NCI-H1417 treated with DMSO at 0.1 percent for 48 hours (cell line): ENCODE results near the gene NYAP2.

Experiments used
- DNase-seq: peaks from one replicate; lab custom pipeline; 2025; lab: John Stamatoyannopoulos, UW

Gene NYAP2

DNA sequence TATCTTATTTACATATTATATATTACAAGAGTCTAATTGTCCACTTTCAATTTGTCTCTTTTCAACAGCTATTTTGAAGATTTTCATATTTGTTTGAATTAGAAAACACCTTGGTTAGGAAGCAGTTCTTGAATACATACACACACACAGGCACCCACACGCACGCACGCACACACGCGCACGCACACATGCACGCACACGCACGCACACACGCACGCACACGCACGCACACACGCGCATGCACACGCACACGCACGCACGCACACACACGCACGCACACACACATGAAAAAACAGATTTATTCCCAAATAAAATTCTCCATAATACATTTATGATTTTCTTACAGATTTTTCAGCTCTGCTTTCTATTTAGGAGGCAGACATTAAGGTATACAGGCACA, 220.7 kb downstream of the NYAP2 start:
- no peak for DNase-seq

DNA sequence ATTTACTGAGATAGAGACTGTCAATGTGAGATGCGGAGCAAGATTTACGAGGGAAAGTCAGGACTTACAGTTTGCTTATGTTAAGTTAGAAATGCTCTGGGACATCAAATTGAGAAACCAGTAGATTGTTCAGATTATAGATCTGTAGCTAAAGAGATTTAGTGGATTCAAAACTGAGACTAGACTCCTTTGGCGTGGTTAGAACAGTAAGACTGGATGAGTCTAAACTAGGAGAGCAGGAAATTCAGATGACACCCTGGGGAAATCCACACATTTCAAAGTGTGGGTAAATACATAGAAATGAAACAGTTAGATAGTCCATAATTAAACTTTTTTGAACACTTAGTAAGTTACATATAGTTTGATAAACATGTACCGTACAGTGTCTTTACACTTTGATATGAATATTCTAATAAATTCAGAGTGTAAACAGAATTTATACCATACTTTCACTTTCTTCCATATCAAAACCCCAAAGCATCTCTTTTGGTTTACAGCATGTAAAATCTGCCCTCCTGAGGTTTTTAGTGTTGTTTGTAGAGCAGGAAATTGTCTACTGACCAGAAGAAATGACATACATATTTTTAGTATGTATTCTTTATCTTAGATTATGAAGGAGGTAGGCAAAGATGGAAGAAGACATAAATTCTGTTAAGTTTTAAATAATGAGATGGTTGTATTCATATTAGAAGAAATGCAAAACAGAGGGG, 231.5 kb downstream of the NYAP2 start:
- DNase-seq = no peak

DNA sequence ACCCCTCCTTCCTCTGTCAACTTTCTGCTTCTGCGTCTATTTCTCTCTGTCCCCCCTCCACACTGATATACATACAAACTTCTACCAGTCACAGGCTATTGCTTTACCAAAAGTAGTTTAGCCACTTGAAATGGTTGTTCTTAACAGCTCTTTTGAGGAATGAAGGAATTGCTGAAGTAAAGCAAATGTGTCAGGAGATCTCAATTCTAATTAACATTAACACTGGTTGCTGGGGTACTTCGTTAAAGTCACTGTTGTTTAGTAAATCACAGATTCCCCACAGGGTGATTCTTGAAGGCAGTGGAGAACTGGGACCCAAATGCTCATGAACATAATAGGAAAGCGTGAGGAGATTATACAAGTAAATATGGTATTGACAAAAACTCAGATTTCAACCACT, 232.8 kb downstream of the NYAP2 start:
- DNase-seq = no peak

DNA sequence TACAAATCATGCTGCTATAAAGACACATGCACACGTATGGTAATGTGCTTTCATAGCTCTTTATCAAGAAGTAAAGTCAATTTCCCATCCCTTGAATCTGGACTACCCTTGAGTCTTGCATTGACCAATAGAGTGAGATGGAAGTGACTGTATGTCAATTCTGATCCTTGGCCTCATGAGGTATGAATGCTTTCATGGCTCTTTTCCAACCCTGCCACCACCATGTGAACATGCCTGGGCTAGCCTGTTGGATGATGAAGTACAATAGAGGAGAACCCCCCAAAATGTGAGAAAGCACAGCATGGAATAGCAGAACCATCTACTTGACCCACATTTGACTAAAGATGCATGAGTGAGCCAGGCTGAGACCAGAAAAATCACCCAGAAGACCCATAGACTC, 237.0 kb downstream of the NYAP2 start:
- DNase-seq = no peak

DNA sequence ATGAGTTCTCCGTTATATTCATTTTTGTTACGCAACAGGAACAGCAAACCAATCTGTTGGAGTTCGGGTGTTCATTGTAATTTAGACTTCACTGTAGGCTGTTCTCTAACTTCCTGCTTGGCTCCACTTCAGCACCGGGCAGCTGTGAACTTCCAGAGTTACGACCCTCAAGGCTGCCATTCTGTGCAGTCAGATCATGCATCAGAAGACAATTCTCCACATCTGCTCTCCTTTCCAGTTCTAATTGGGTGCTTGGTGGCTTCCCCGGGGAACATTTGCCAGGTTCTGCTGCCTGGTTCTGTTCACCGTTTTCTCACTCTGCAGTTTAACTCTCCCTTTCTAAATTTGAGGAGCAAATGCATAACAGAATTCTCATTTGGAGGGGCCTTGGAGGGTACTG, 237.7 kb downstream of the NYAP2 start:
- DNase-seq = no peak

DNA sequence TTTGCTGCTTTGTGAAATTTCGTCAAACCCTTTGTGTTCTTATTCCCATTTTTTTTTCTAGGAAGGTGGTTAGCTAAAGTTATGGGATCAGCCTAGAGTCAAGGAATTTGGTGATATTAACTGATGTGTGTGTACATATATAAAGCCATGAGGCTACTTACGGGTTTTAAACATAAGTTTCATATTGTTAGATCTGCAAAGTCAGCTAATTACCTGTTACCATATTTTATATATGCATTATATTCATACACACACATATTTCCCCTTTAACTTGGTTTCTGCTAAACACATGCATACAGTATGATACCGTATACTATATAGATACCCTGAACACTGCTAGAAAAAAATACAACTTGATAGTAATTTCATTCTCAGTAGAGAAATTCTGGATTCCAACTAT, 241.0 kb downstream of the NYAP2 start:
- no peak for DNase-seq

DNA sequence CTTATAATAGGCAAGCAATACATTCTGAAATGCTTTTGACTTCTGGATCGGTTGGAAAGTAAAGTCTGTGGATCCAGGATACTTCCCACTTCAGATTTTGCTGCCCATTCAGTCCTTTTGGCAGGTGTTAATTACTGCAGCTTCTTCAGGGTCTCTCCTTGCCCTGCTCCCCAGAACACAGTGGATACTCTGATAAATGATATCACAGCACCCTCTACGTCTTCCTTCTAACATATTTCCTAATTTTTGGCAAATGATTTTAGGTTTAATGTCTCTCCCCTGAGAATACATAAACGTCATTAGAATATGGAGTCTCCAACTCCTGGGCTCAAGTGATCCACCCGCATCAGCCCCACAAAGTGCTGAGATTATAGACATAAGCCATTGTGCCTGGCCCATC, 249.8 kb downstream of the NYAP2 start:
- no peak for DNase-seq

DNA sequence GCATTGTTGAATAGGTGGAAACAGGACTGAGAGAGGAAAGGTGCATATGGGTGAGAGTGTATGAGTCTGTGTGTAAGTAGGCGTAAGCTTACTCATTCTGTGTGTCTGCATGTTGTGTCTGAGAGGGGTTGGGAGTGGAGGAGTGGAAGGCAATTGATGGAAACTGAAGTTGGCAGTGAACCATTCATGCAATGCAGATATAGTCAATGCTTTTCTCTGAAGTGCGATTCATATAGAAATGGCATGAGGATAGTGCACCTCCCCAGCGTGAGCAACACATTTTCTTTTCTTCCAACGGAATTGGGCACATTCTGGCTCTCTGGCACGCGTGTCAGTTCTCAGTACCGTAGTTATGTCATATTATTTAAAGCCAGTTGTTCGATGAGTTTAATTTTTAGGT, 250.5 kb downstream of the NYAP2 start:
- no peak for DNase-seq

DNA sequence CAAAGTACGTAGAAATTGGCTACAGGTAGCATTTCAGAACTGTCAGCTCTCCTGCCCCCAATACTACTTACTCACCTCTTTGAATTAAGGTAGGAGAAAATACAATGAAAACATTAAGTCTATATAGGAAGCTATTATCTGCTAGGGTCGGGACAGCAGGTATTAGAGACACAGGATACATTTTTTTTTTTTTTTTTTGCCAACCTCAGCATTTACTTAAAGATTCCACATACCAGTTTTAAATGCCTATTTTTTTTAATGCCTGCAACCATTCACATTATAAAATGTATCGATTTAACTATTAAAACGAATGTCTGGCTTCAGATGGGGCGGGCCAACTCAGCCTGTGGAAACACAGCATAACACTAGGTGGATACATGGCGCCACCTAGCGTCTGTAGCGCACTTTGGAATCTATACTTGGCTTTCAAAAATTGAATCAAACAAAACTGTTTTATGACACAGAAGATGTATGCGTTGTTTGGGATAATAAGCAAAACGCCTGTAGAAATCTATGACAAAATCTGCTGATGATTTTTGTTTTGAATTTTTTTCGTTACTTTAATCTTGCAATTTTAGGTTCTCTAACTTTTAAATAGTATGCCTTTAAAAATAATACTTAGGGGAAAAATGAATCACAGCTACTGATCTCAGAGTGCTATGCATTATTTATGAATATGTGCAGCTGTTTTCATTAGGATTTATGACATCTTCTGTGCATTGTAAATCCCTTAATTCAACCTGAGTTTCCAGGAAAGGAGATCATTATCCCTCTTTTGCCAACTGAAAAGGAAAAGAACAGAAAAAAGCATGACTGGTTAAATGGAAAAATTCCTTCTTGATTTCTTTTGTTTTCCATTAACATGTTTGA, 261.0 kb downstream of the NYAP2 start:
- DNase-seq = peak; percentile 29

DNA sequence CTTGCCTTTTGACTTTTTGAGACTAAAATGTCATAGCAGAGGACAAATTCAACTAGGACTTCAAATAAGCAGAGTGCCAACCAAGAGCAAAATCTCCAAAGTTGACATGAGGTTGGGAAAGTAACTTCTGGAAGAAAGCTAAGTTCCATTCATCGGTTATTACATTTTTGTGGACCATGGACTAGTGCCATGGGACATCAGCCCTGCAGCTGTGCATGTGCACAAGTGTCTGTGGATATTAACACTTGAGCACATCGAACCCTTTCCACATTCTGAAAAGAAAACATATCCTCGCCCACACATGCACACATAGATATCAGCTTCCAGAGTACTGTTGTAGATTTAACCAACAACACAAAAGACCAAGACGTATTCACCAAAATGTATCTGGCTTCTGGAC, 262.6 kb downstream of the NYAP2 start:
- DNase-seq = no peak

DNA sequence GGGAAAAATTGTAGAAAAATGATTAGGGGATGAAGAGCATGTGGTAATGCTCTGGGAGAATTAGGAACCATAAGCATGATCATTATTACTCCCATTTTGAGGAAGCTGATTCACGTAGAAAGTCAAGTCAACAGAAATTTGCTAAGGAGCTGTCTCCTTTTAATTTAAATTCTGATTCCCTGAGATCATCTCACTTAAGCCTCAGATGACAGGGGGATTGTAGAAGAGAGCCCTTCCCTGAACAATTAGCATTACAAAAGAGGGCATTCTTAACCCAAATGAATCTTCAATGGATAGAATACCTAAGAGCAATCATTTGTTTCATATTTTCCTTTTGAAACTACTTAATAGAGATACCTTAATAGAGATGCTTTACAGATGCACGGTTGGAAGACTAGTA, 267.9 kb downstream of the NYAP2 start:
- no peak for DNase-seq

DNA sequence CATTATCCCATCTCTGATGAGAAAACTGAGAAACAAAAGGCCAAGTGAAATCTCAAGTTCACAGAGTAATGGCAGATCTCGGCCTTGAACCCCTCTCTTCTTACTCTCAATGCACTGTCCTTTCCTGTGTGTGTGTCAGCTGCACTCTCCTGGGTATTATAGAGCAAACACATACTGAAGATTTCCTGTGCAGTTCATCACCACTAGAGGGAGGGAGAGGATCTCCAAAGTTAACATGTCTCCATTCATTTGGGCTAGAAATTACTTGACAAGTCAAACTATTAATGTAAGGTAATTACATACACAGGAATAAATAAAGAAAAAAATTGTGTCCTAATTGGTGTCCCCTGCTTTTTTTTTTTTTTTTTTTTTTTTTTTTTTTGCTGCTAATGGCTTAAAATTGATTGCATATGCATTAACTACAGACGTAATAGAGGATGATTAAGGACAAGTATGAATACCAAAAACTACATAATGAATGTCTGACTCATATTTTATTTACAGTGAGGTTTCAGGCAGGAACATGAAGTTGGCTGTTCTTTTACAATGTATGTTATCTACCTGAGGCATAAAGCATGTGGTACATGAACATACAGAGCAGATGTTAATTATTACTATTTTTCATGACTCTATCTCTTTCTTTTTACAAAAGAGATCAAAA, 269.2 kb downstream of the NYAP2 start:
- DNase-seq = peak; percentile 67

DNA sequence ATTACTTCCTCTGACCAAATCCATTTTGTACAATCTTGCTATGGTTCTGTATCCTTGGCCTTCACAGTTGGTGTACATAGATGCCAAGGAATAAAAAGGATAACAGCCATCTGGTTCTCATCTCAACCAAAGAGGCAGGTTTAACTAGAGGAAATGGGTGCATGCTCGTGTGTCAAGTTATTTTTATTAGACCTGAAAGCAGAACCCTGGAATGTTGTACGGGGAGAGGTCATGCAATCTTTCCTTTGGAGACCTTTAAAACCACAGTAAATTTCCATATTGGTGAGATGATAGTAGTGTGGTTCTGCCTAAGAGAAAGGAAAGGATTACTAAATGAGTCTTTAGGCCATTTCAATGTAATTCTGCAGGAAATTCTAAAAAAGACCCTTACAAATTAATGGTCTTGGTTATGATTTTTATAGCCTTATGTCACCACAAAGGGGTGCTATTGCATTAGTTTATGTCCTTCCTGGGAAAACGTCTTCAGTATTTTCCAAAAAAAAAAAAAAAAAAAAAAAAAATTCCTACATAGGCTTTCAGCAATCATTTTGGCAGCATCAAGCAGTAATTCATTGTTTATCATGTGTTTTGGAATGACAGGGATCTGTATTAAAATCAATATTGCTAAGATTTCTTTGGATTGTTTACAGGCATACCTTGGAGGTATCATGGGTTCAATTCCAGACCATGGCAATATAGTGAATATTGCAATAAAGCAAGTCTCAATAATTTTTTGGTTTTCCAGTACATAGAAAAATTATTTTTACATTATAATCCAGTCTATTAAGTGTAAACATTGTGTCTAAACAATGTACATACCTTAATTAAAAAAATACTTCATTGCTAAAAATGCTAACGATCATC, 270.8 kb downstream of the NYAP2 start:
- DNase-seq = peak; percentile 20

DNA sequence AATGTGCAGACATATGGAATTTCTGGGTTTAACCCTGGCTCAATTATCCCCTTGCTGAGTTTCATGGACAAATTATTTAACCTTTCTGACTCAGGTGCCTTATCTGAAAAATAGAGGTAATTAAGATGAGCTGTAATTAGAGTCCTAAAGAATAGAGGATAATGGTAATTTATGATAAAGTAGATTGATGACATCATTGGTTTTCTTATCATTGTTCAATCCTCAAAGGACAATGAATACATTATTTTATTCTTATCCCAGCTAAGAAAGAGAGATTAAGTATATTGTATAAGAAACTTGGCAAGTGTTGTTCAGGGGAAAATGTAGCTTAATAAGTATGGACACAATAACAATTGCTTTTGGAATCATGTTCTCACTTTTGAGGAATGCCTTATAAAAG, 279.3 kb downstream of the NYAP2 start:
- no peak for DNase-seq

DNA sequence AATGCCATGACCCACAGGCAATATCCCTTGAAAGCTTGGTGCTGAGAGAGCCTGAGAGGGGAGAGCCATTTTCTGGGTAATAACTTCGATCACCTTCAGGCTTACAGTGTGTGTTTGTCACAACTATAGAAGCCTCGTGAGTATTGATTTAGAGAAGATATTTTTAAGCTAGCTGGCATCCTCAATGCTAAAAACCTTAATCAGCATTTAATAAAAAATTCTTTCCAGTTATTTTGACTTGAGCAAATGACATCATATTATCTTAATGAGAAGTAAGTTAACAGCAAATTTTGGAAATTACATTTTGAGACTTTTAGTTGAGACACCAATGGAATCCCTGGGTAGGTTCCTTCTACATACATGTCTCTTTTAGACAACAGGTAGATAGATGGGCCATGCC, 283.7 kb downstream of the NYAP2 start:
- DNase-seq = no peak

DNA sequence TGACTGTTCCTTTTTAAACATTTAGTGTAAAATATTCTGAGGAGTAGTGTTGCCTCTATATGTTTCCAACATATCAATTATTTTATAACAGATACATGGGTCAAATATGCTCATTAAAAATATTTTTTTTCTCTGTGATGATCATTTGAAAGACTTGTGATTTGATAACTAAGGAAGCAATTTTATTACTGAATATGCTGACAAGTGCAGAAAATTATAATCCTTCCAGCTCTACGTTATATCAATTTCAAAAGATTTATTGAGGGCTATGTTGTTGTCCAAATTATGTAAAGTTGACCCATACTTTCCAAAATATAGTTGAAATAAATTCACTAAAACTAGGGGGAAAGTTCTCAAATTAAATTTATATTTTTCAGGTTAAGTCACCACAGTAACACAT, 290.6 kb downstream of the NYAP2 start:
- DNase-seq = no peak

DNA sequence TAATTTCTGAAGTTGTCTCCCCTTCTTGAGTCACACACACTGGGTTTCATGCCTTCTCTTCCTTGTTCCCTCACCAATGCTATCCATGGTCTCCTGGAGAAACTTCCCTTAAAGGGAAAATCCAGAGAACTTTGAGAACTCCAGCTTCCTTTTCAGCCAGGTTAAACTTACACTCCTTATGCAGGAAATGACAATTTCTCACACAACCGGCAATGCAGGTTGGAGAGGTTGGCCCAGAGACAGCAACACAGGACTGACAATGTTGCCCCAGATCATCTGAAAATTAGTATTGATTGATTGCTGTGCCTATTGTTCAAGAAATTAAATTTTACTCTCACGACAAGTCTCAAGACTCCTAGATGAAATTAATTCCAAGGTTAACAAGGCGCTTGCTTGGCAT, 292.2 kb downstream of the NYAP2 start:
- no peak for DNase-seq

DNA sequence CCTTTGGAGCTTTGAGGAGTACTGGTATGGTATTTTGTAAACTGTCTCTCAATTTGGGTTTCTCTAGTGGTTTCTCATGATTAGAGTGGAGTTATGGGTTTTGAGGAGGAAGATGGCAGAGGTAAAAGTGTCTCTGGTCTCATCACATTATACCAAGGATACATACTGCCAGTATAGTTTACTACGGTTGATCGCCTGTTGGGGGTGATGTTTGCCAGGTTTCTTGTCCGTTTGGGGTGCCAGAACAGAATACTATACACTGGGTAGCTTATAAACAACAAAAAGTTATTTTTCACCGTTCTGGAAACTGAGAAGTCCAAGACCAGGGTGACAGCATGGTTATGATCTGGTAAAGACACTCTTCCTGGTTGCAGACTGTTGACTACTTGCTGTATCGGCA, 293.7 kb downstream of the NYAP2 start:
- DNase-seq = no peak

DNA sequence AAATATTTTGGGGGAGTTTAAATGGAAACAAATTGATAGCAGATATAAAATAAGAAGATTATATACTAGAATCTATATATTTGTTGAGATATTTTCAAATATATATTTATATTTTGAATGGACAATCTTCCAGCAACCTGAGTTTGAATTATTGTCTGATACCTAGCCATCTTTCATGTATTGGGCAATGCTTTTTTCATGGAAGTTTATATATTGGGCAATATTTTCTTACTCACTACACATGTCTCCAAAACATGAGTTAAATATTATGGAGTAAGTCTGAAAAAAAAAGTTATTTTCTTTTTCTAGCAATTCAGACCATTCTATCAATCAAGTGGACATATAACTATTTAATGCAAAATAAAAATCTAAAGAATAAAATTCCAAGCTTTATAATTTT, 295.2 kb downstream of the NYAP2 start:
- no peak for DNase-seq

DNA sequence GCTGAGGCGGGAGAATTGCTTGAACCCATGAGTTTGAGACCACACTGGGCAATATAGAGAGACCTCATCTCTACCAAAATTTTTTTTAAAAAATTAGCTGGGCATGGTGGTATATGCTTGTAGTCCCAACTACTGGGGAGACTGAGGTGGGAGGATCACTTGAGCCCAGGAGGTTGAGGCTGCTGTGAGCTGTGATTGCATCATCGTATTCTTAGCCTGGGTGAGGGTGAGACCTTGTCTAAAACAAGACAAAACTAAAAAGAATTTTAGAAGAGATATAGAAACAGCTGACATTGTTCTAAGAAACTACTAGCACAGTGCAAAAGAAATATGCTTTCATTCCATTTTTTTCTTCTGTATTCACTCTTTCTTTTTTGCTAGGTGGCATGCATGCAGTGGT, 298.4 kb downstream of the NYAP2 start:
- no peak for DNase-seq
